Glomerular endothelial cell (primary cell): ENCODE measurements around the gene EFCAB5. TPM values are rescaled to one million over a fixed set of nuclear protein-coding genes. Genes with fewer than 3 reads are reported as not detected.
A peak's percentile ranks its signal among the peaks of the same experiment; 100 is the strongest.
"Not testable (repeated sequence)": the region's sequence is repeated elsewhere in the genome, so short reads cannot be mapped to it uniquely, and the experiment has no call there.

Experiments used
- DNase-seq: peaks from one replicate; pipeline ENCODE4 v3.0.0-alpha.2; 2011; ENCODE audit warnings: low read depth, low spot score; ENCODE audit errors: extremely low read depth
- total RNA-seq: library from RNA; depleted of rRNA; stranded (reverse); fragments of >200 nt; gene quantifications from 2 replicates; pipeline ENCODE4 v1.2.3, GENCODE V29; 2015

EFCAB5 gene
- total RNA-seq, 1 donor from 2014 or later: 0.53 TPM

DNA sequence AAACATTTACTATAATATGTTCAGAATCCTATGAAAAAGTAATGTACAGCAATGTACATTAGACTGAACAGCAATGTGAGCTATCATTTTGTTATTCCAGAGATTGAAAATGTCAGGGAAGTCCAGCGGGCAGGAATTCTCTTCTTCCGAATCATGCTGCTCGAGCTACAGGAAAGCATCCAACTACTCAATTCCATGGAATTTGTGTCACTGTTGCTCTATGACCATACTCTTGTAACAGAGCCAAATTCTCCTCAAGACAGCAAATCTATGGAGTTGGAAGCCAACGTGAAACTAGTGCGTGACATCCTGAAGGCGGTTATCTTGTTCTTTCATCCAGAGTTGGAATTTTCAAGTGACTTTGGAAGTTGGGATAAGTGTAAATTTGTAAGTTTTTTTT, 150.3 kb downstream of the EFCAB5 start:
- no peak for DNase-seq

DNA sequence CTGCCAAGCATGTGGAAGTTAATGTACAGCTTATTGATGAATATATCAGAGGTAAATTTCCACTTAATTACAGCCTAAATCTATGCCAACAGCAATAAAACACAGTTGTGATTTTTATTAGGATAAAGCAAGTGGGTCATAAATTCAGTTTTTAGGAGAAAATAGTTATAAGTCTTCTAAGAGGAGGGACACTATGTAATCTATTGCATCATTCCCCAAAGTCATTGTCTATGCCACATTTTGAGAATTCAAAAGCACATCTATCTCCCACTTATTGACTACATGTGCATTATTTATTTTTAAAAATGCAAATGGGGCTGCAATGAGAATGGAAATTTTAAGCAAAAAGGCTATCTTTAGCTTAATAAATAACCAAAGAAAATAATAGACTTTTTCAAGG, 151.5 kb downstream of the EFCAB5 start:
- DNase-seq: no peak

DNA sequence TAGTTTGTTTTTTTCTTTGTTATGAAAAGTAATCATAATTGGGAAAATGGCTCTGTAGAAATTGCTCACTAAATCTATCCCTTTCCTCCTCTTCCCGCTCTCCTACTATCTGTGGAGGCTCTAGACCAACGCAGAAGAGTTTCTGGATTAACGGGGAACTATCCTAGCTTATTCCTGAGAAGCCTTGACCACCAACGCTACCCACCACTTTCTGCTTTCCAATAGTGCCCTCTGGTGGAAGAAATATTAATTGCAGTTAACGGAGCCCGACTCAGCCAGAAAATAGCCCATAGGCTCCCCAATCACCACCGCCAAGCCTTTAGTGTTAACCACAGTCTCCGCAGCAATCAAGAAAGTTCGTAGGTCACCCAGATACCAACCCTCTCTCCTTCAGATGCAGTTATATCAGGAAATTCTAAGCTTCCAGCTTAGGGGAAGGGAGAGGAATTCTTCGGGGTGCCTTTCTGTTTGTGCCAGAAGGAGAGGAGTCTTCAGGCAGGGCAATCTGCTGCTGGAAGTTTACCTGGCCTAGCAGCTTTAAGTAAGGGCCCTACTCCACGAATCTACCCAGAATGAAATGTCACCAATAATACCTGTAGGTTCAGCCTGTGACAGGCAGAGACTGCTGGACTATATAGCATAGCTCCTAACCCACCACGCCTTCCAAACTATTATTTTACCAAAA, 152.2 kb downstream of the EFCAB5 start:
- peak; percentile 50 for DNase-seq

DNA sequence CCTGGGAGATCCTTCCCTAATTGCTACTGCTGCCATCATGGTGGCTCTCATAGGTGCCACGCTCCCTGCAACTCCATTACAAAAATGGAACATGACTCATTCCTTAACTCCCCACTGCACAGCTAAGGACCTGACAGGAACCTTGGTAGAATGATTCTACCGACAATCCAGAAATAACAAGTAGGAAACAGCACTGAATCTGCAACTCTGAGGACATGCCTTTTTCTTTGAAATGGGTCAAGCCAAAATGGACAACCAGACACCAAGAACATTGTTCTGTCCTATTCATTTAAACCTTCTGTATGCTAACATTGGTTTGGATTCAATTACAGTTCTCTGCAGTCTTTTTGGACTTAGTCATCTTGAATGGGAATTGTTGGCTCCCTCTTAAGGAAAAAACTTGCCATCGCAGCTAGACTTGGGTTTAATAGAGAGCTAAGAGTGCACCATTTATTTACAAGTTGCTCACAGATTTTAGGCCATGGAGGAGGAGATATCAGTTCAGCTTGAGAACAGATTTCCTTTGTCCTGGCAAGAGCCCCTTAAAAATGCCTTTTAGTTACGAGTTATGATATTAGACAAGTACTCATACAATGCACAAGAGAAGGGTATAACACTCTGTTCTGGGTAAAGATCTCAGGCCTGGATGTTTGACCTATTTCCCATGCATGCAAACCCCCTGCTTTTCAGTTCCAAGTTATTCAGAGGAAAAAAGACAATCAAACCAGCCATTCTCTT, 154.2 kb downstream of the EFCAB5 start:
- DNase-seq: peak; percentile 52

DNA sequence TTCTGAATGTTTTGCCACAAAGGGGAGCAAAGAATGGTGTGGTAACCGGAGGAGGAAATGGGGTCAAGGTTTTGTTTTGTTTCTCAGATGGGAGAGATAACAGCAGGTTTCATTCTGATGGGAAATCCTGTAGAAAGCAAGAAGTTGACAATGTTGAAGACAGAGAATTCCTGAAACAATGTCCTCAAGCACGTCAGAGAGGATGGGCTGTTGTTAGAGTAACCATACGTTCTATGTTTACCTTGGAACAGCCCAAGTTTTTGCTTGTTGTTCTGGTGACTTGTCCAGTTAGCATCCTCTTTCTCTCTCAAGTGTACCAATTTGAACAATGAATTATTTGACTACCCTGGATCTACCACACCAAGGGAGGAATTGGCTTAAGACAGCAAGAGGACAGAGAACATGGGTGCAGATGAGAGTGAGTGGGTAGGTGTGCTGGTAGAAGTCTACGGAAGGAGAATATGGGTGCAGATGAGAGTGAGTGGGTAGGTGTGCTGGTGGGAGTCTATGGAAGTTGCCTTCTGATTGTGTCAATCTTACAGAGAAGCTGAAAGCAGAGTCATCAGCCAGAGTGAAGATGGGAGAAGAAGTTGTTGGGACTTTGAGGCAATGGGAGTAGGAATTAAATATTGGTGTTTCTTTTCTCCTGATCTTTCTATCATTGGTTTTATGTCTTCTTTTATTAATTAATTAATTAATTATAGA, 160.4 kb downstream of the EFCAB5 start:
- DNase-seq: peak; percentile 29

DNA sequence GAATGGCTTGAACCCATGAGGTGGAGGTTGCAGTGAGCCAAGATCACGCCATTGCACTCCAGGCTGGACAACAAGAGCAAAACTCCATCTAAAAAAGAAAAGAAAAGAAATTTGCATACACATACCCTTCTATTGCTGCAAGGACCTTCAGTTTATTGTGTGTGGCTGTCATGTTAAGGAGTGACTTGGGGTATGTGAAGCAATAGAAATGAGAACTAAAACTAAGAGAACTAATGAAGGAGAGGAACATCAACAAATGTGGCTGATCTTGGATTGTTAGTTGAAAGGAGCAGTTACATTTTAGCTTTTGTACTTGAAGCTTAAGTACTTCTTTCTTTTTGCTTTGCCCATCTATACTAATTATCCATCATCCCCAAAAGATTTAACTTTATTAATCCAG, 162.5 kb downstream of the EFCAB5 start:
- no peak for DNase-seq

DNA sequence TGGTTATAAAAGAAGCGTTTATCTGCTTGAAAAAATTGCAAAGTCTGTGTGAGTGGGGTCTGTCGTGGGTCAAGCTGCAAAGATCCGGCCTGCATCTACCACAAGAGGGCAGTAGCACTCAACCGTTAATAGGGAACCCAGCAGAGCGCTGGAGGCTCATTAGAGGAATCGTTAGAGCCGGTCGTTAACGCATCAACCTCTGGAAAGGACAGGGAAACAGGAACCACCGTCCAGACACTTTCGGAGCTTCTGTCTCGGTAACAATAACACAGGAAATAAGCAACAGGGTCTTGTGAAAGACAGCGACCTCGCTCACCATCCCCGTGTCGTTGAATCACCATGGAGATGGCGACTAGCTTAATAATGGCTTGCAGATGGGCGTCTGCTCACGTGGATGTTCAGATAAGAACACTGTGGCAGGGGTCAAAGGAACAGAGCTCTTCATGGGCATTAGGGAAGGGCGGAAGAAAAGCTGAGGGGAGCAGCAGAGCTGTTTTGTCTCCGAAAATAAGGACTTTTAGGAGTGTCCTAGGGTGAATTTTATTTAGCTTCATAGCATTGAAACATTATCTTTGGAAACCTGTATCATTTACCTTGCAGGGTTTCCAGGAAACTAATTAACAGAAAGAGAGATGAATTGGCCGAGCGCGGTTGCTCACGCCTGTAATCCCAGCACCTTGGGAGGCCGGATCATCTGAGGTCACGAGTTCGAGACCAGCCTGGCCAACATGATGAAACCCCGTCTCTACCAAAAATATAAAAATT, 163.3 kb downstream of the EFCAB5 start:
- DNase-seq: peak; percentile 66

DNA sequence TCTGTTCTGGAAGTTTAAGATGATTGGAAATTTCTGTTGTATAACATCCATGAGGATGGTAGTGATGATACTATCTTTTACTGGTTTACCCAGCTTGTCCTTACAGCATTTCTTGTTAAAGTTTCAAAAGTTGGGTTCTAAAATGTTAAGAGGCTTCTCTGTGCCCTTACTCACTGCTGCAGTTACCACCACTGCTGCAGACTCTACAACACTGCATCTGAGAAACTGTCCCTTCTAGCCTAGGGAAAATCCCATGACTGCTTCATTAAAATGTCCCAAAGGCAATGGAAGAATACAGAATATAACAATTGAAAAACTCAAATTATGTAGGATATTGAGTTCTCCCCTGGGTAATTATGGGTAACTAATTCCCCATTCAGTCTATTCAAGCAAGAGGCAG, 171.4 kb downstream of the EFCAB5 start:
- no peak for DNase-seq

DNA sequence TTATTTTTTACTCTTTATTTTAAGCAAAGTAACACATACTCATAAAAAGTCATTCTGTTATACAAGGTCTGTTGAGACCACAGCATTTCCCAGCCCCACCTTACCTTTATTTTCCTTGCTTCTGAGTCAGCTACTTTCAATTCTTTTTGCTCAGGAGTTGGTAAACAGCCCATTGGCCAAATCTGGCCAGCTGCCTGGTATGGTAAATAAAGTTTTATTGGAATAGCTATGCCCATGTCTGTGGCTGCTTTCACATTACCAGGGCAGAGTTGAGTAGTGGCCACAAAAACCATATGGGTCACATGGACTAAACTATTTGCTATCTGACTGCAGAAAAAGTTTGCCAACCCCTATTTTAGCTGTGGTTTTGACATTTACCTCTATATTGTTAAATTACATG, 171.8 kb downstream of the EFCAB5 start:
- no peak for DNase-seq

DNA sequence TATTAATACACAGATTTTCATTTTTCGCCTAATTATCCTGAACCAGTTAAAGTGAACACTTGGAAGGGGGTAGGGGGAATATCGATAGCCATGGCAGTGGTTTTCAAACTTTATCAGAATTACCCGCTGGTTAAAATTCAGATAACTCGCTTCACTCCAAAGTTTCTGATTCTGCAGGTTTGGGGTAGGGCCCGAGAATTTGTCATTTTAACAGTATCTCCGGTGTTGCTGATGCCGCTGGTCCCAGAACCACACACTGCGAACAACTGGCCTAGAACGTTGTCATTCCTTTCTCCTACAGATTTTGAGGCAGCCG, 174.9 kb downstream of the EFCAB5 start:
- no peak for DNase-seq

DNA sequence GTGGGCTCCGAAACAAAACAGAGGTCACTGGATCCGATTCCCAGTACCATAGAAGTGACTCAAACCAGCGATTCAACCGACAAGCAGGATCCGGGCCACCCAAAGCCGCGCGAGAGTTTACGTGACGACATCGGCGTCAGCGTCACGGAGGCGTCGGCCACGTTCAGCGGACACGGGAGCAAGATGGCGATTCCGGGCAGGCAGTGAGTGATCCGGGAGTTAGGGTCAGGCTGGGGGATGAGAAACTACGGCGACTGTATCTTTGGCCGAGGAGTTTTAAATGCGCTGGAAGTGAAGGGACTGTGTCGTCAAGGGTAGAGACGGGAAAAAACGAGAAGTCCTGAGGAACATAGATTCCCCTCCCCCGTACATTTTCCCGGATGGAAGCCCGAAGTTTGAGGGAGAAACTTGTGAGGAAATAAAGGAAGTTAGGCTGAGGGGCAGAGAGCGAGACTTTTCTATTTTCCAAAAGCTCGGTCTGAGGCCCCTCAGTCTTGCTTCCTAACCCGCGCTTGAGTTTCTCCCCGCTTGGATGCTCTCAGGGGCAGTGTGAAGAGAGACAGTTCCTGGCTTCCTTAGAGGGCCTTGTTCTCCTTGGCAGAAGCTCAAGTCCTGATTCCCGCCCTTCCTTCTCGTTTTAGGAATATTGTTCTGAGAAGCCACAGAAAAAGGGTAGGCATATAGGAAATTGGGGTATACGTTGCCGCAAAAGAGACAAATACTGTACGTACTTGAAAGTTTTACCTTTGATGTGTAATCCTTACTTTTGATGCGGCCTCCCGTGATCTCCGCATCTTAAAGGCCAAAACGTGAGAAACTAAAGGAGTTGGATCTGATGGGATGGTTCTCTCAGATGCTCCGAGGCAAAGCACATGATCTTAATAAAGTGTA, 175.5 kb downstream of the EFCAB5 start, which contains the start of gene NSRP1:
NSRP1 (plus strand) TSS at position 156 of the 891 bp plus-strand sequence; CDS start at position 184, 28 bp downstream.
- DNase-seq: peak; percentile 71

DNA sequence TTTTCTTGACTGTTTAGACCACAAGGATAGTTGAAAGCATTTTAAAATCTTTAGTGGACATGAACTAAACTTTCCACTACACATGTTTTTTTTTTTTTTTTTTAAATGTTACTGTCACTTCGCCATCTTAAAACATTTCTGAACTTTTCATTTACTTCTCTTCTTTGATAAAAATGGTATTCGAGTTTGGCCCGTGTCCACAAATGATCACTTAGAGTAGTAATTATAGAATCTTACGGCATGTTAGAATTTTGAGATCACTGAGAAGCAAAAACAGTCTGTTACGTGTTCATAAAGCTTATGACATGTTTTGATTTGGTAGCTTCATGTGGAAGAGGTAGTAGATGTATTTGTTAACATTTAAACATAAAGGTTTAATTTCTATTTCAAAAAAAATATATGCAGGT, 176.2 kb downstream of the EFCAB5 start:
- DNase-seq: no peak

DNA sequence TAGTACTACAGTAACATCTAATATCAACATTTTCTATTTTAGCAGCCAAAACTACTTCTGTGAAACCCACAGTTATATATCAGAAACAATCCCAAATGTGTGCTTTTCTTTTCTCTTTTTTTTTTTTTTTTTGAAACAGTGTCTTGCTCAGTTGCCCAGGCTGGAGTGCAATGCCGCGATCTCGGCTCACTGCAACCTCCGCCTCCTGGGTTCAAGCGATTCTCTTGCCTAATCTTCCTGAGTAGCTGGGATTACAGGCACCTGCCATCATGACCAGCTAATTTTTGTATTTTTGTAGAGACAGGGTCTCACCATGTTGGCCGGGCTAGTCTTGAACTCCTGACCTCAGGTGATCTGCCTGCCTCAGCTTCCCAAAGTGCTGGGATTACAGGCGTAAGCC, 177.2 kb downstream of the EFCAB5 start:
- not testable (repeated sequence) for DNase-seq

DNA sequence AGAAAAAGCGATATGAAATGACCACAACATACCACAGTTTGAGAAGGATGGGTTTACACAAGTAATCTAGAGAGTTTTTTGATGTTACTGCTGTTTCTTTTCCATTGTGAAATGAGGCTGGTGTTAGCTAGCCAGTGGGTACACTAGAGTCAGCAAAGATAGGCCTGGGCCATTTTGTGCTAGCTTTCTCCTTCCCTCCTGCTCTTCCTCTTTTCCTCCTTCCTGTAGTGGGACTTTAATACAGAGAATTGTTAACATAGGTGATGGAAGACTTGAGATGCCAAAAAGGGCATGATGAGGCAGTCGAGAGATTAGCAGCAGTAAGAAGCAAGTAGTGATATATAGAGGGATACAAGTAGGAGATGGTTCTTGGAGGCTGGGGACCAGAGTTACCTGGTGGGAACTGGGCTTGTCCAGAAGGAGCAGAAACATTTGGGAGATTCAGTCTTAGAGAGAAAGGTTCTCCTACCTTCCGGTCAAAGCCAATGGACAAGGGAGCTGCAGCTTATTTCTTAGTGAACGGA, 182.9 kb downstream of the EFCAB5 start:
- DNase-seq: no peak

DNA sequence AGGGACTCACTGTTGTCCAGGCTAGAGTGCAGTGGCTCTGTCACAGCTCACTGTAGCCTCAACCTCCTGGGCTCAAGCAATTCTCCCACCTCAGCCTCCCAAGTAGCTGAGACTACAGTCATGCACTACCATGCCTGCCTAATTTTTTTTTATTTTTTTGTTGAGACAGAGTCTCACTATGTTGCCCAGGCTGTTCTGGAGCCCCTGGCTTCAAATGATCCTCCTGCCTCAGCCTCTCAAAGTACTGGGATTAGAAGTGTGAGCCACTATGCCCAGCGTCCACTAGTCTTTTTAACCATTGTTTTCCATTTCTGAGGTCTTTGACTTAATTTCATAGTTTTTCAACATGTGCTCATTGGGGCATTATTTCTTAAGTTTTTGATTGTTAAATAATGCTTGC, 188.7 kb downstream of the EFCAB5 start:
- DNase-seq: no peak

DNA sequence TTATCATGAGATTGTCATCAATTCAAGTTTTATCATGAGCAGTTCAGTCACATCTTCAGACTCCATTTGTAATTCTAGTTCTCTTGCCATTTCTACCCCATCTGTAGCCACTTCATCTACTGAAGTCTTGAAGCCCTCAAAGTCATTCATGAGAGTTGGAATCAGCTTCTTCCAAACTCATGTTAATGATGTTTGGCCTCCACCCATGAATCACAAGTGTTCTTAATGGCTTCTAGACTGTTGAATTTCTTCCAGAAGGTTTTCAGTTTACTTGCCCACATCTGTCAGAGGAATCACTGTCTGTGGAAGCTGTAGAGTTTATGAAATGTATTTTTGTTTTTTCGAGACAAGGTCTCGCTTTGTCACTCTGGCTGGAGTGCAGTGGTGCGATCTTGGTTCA, 191.2 kb downstream of the EFCAB5 start:
- no peak for DNase-seq

DNA sequence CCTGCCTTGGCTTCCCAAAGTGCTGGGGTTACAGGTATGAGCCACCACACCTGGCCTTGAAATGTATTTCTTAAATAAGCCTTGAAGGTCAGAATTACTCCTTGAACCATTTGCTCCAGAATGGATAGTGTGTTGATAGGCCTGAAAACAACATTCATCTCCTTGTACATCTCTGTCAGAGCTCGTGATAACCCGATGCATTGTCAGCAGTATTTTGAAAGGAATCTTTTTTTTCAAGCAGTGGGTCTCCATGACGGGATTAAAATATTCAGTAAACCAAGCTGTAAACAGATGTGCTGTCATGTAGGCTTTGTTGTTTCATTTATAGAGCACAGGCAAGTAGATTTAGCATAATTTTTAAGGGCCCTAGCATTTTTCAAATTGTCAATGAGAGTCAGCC, 191.8 kb downstream of the EFCAB5 start:
- DNase-seq: no peak

DNA sequence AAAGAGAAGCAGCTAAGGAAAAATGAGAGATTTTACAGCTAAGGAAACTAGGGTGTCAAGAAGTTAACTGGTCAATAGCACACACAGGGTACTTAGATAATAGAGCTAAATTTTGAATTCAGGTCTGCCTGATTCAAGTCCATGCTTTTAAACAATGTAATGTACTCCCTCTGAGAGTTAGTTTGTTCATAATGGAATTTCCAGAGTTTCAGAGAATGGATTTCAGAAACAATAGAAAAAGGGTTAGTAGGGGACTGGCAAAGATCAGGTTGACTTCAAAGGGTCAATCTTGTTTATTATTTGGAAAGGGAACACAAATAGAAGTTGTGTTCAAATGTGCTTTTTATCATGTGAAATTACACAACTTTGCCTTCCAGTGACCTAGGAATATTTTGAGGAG, 193.1 kb downstream of the EFCAB5 start:
- DNase-seq: no peak

DNA sequence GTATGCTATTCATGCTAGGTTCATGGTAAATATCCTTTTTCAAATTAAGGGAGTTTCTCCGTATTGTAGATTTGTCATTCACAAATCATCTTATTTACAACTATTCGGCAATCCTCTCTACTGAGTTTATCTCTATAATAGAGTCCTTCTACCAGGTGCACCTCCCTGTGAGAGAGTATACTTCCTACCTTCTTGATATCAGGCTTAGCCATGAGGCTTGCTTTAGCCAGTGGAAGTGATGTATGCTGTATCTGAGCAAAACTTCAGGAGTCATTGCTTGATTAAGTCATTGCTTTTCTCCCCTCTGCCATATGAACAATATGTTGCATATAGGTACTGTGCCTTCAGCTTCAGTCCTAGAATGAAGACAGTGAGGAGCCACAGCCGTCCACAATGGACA, 195.7 kb downstream of the EFCAB5 start:
- no peak for DNase-seq

DNA sequence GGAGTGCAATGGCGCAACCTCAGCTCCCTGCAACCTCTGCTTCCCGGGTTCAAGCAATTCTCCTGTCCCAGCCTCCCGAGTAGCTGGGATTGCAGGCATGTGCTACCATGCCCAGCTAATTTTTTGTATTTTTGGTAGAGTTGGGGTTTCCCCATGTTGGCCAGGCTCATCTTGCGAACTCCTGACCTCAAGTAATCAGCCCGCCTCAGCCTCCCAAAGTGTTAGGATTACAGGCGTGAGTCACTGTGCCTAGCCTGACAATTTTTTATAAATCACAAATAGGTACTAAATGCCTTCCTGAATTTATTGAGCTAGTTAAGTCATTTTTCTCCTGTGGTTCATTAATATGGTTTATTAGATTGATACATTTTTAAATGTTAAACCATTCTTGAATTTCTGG, 206.4 kb downstream of the EFCAB5 start:
- not testable (repeated sequence) for DNase-seq
